GM19023 (cell line): ENCODE results near the gene TUBB4B.

ENCODE experiments used
- ATAC-seq: cut with Tn5 transposase; IDR thresholded peaks from one replicate; pipeline ENCODE4 v1.9.1; 2021; ENCODE audit warnings: mild to moderate bottlenecking, moderate library complexity; ENCODE audit not compliant: unreplicated experiment

The TUBB4B gene

DNA sequence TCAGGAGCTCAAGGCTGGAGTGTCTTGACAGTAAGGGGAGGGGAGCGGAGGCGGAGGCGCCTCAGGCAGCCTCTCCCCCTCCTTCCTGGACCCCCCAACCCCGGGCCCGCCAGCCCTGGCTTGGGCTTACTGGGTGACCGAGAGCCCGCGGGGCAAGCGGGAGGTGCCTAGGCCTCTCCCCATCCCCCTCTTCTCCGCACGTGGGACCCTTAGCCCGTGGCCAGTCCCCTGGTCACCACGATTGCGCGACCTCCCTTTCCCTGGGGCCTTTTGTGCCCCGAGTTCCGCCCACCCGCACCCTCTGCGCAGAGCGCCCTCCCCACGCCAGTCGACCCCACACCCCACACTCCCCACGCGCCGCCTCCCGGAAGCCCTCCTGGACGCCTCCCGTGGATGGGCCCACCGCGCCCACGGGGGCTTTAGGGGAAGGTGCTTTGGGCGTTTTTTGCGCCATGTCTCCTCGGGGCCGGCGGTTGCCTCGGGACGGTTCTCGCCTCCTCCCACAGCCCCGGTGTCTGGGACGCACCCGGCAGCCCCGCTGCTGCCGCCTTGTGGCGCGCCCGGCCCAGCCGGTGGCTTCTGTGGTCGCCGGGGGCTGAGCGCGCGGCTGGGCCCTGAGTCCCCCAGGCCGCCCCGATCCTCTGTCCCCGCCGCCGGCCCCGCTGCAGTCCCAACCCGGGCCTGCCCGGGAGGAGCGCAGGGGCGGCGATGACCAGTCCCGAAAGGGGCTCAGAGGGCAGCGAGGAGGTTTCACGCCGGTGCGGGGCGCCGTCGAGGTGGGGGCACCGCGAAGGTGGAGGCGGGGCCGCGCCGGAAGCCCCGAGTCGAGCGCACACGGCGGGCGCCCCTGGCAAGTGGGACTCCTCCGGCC is 39.6 kb downstream of the TUBB4B start:
- no peak for ATAC-seq

DNA sequence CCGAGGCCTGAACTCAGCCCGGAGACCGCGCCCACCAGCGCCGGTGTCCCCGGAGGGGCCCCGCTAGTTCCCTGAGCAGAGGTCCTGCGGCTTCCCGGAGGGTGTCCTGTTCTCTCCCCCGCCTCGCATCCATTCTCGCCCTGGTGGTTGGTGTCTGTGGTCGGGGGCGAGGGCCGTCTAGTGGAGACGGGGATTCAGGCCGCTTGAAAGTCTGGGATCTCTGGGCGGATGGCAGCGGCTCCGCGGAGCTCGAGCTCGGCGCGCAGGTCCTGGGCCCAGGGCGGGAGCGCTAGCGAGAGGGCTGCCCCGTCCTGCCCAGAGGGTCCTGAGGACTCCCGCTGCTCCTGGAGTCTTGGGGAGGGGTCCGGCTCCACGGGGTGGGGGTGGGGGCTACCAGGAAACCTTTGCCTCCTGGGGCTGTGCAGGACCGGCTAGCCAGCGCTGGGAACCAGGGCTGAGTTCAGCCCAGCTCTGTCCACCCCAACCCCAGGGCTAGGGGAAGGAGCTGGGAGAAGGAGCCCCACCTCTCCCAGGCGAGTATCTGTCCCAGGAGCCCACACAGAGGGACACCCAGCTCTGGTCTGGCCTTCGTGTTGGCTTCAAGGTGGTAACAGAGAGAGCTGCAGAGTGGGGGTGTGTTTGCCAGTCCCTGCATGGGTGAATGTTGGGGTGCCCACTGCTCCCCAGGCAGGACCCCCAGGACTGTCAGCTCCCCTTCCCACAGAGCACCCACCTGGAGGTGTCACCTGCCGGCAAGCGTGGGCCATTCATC is 40.4 kb downstream of the TUBB4B start:
- ATAC-seq = no peak

GRCh38 chr9:137286975-137287383 is 45.9 kb downstream of the TUBB4B start:
- ATAC-seq = no peak

DNA sequence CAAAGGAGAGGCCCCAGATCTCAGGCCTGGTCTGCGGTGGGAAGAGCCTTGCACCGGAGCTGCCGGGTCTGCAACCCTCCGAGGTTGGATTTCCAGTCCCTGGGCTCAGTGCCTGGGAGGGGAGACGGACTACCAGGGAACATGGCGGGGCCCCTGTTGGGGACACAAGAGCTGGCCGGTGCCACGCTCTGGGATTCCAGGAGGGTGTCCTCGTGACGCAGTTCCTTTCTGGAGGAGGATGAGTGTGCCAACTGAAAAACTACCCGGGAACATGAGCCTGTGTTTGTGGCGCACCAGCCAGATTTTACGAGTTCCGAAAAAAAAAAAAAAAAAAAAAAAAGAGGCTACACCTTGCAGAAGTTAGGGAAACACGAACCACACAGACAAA is 52.0 kb downstream of the TUBB4B start:
- no peak for ATAC-seq
